OCI-M2 (cell line): Measurements from ENCODE around the gene CRYGB.
"Not testable (repeated sequence)": the region's sequence is repeated elsewhere in the genome, so short reads cannot be mapped to it uniquely, and the experiment has no call there.

Source experiments
- DNase-seq: peaks from one replicate; lab custom pipeline; 2025; ENCODE audit not compliant: unreplicated experiment; lab: John Stamatoyannopoulos, UW

Gene CRYGB

GRCh38 chr2:208118918-208119317 lies 27.0 kb downstream of the CRYGB start:
- DNase-seq = no peak

DNA sequence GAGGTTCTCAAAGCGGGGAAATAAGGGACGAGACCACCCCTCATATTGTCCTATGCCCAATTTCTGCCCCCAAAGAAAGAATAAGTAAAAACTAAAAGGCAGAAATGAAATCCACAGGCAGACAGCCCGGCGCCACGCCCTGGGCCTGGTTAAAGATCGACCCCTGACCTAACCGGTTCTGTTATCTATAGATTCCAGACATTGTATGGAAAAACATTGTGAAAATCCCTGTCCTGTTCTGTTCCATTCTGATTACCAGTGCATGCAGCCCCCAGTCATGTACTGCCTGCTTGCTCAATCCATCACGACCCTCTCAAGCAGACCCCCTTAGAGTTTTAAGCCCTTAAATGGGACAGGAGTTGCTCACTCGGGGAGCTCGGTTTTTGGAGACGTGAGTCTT lies 28.6 kb downstream of the CRYGB start:
- DNase-seq = not testable (repeated sequence)

GRCh38 chr2:208112969-208113368 lies 33.0 kb downstream of the CRYGB start:
- DNase-seq = no peak

GRCh38 chr2:208112273-208112745 lies 33.6 kb downstream of the CRYGB start:
- DNase-seq = not testable (repeated sequence)

GRCh38 chr2:208103616-208104015 lies 42.3 kb downstream of the CRYGB start:
- DNase-seq = no peak

GRCh38 chr2:208101716-208102631 lies 44.0 kb downstream of the CRYGB start:
- DNase-seq = no peak

GRCh38 chr2:208099682-208100470 lies 46.1 kb downstream of the CRYGB start:
- no peak for DNase-seq

GRCh38 chr2:208098701-208099100 lies 47.3 kb downstream of the CRYGB start:
- DNase-seq = not testable (repeated sequence)

DNA sequence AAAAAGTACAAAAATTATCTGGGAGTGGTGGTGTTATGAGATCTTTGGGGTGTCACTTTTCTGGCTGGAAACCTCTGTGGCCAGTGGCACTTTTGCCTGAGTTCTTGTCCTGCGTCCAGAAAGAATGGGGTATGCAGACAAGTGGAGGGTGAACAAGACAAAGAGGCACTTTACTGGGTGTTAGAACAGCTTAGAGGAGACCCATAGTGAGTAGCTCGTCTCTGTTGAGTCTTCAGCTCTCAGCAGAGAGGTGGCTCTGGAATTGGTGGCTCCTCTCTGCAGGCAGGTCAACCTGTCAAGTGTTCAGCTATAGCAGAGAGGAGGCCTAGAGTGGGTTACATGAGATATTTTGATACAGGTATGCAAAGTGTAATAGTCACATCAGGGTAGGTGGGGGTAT lies 47.7 kb downstream of the CRYGB start:
- DNase-seq = no peak

GRCh38 chr2:208097801-208098200 lies 48.2 kb downstream of the CRYGB start:
- DNase-seq = no peak

DNA sequence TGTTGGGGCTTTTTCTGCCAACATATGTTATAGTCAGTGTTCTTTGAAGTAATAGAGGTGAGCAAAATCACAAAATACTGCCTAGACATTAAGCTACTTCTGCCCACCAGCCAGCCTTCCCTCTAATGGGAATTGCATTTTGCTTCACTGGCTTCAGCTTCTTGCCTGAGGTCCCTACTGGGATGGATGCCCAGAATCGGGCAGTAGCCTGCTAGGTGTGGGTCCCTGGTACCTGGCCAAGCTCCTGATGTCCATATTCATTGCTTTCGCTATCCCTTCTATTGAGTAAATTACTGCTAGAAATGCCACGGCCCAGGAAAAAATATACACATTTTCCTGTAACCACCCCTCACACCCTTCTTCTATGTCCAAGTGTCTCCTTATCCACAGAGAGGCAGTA lies 48.6 kb downstream of the CRYGB start:
- no peak for DNase-seq

GRCh38 chr2:208096080-208096479 lies 49.9 kb downstream of the CRYGB start:
- DNase-seq = no peak

GRCh38 chr2:208093128-208093527 lies 52.8 kb downstream of the CRYGB start:
- DNase-seq = no peak
